Upper lobe of right lung (tissue), 1 donor: ENCODE measurements around the gene CEP104. TPM values are rescaled to one million over a fixed set of nuclear protein-coding genes. Genes with fewer than 3 reads are reported as not detected.

ENCODE experiments used
- ATAC-seq: fragments of 200-7000 bp; cut with Tn5 transposase; one replicate; pipeline ENCODE4 v1.9.1; 2020; ENCODE audit warnings: mild to moderate bottlenecking, moderate library complexity
- DNase-seq: peaks from one replicate; pipeline ENCODE4 v3.0.0-alpha.2; 2020
- H3K27ac ChIP-seq: fragments of 200-600 bp; one replicate; pipeline ENCODE4 v1.8.0; 2022
- H3K27me3 ChIP-seq: fragments of 200-600 bp; one replicate; pipeline ENCODE4 v1.8.0; 2022; ENCODE audit warnings: mild to moderate bottlenecking
- H3K36me3 ChIP-seq: fragments of 200-600 bp; one replicate; pipeline ENCODE4 v1.8.0; 2022
- H3K4me1 ChIP-seq: fragments of 200-600 bp; one replicate; pipeline ENCODE4 v1.8.0; 2022
- H3K4me3 ChIP-seq: fragments of 200-600 bp; one replicate; pipeline ENCODE4 v1.8.0; 2022; ENCODE audit warnings: mild to moderate bottlenecking
- H3K9me3 ChIP-seq: fragments of 200-600 bp; one replicate; pipeline ENCODE4 v1.8.0; 2022
- CTCF ChIP-seq: fragments of 200-600 bp; IDR thresholded peaks from one replicate; pipeline ENCODE4 v1.8.0; 2022; ENCODE audit warnings: antibody characterized with exemption
- intact Hi-C: fragments of 100-400 bp; cut with DNase I; formaldehyde crosslinking; loops from one replicate; pipeline ENCODE4 v1.11.0; 2022
- total RNA-seq: library from RNA; stranded (reverse); fragmentation: NEBNext Ultra II Directional; extraction: Animal tissue kit (Norgen Biotek cat#: 25700); gene quantifications from one replicate; pipeline ENCODE4 v1.2.1, GENCODE V29; 2021
- donor health status: DM: no; HTN: yes; CAD: no; lungs with severe emphysema.

CEP104 gene
- total RNA-seq, 1 donor from 2014 or later = 61.0 TPM

GRCh38 chr1:3834701-3835100 lies 22.3 kb downstream of the CEP104 start:
- DNase-seq (peak; percentile 8), ATAC-seq (no peak)
- H3K36me3 ChIP-seq = peaks cover 81% of the 10 kb centered on the region
- no peak for TF ChIP-seq CTCF
- H3K27ac ChIP-seq = no peak overlapping the region
- no peaks in the 10 kb centered on the region for H3K4me1 ChIP-seq
- H3K4me3 ChIP-seq = no peak overlapping the region
- peaks cover 10% of the 10 kb centered on the region for H3K9me3 ChIP-seq
- no peaks in the 10 kb centered on the region for H3K27me3 ChIP-seq
- intact Hi-C loops = no loop called here

GRCh38 chr1:3831689-3832088 lies 25.3 kb downstream of the CEP104 start:
- H3K27me3 ChIP-seq = no peaks in the 10 kb centered on the region
- no peak overlapping the region for H3K4me3 ChIP-seq
- ATAC-seq = no peak
- intact Hi-C loops = no loop called here
- DNase-seq = no peak
- H3K4me1 ChIP-seq = no peaks in the 10 kb centered on the region
- H3K36me3 ChIP-seq = peaks cover 81% of the 10 kb centered on the region
- no peaks in the 10 kb centered on the region for H3K9me3 ChIP-seq
- no peak for TF ChIP-seq CTCF
- H3K27ac ChIP-seq = no peak overlapping the region

- no peak for TF ChIP-seq CTCF
- DNase-seq = peak; percentile 26
- Histone ChIP-seq H3K9me3 (no peaks in the 10 kb centered on the region), H3K27me3 (no peaks in the 10 kb centered on the region), H3K27ac (no peak overlapping the region), H3K4me1 (no peaks in the 10 kb centered on the region), H3K4me3 (no peak overlapping the region), H3K36me3 (peaks cover 86% of the 10 kb centered on the region)
- no peak for ATAC-seq
- intact Hi-C loops = no loop called here
Observed at GRCh38 chr1:3828391-3828790, 28.6 kb downstream of the CEP104 start.

- H3K4me1 ChIP-seq = no peaks in the 10 kb centered on the region
- no peak overlapping the region for H3K27ac ChIP-seq
- H3K36me3 ChIP-seq = peaks cover 88% of the 10 kb centered on the region
- no peak overlapping the region for H3K4me3 ChIP-seq
- DNase-seq (peak; percentile 34), ATAC-seq (no peak)
- no peak for TF ChIP-seq CTCF
- H3K27me3 ChIP-seq = no peaks in the 10 kb centered on the region
- no peaks in the 10 kb centered on the region for H3K9me3 ChIP-seq
- intact Hi-C loops = no loop called here
Observed at GRCh38 chr1:3827813-3828307, 29.2 kb downstream of the CEP104 start.

- TF ChIP-seq CTCF = no peak
- no peaks in the 10 kb centered on the region for H3K27me3 ChIP-seq
- ATAC-seq = no peak
- DNase-seq = peak; percentile 15
- peaks cover 90% of the 10 kb centered on the region for H3K36me3 ChIP-seq
- no peaks in the 10 kb centered on the region for H3K4me1 ChIP-seq
- H3K27ac ChIP-seq = no peak overlapping the region
- H3K4me3 ChIP-seq = no peak overlapping the region
- no peaks in the 10 kb centered on the region for H3K9me3 ChIP-seq
- intact Hi-C loops = no loop called here
Observed at GRCh38 chr1:3825356-3825755, 31.7 kb downstream of the CEP104 start.

- no peak overlapping the region for H3K27ac ChIP-seq
- no peak for ATAC-seq
- intact Hi-C loops = no loop called here
- H3K4me1 ChIP-seq = no peaks in the 10 kb centered on the region
- peaks cover 88% of the 10 kb centered on the region for H3K36me3 ChIP-seq
- peak; percentile 37 for DNase-seq
- H3K27me3 ChIP-seq = no peaks in the 10 kb centered on the region
- no peak overlapping the region for H3K4me3 ChIP-seq
- no peaks in the 10 kb centered on the region for H3K9me3 ChIP-seq
- TF ChIP-seq CTCF = no peak
Observed at GRCh38 chr1:3824650-3825049, 32.4 kb downstream of the CEP104 start.
